Left renal pelvis (tissue), 4 donors: ENCODE results near the gene FNBP1. TPM values are rescaled to one million over a fixed set of nuclear protein-coding genes. Genes with fewer than 3 reads are reported as not detected.

ENCODE experiments used
- DNase-seq, 4 donors: peaks; one replicate each; pipeline ENCODE4 v3.0.0-alpha.2; 2013; ENCODE audit warnings: low read depth in 4 of 4, low spot score in 3 of 4
- polyA plus RNA-seq, 4 donors: library from polyadenylated mRNA; unstranded; fragments of 120-200 nt; gene quantifications; one replicate each; pipeline ENCODE4 v1.2.1, GENCODE V29; 2013; ENCODE audit not compliant: insufficient read length in 4 of 4

Gene FNBP1
- polyA plus RNA-seq, 4 donors: 44.4 to 53.8 (median 50.0) TPM

- DNase-seq: no peak
These were observed 203.5 kb downstream of the FNBP1 start for GRCh38 chr9:129839324-129840023.

- DNase-seq: no peak
These were observed 204.2 kb downstream of the FNBP1 start for GRCh38 chr9:129838707-129839259.

Other genes with a start within 250 kb of the FNBP1 start
- gene TOR1B, start 240.0 kb downstream of the FNBP1 start, polyA plus RNA-seq: 10 to 100 TPM; 19.3 to 21.5 (median 20.6) TPM
- 10 to 100 TPM; 41.9 to 44.0 (median 43.1) TPM for gene TOR1A, start 219.1 kb downstream of the FNBP1 start, polyA plus RNA-seq
- 10 to 100 TPM; 64.7 to 86.9 (median 73.8) TPM for gene C9orf78, start 207.9 kb downstream of the FNBP1 start, polyA plus RNA-seq
- 10 to 100 TPM; 14.8 to 28.0 (median 19.6) TPM for gene USP20, start 207.7 kb downstream of the FNBP1 start, polyA plus RNA-seq
- gene GPR107, start 10.7 kb upstream of the FNBP1 start, polyA plus RNA-seq: 10 to 100 TPM; 51.4 to 60.3 (median 54.0) TPM
- 10 to 100 TPM; 25.9 to 31.8 (median 27.2) TPM for gene NCS1, start 129.2 kb upstream of the FNBP1 start, polyA plus RNA-seq
- gene HMCN2, start 222.6 kb upstream of the FNBP1 start, polyA plus RNA-seq: 1 to 10 TPM in 2 of 4 donors, under 1 TPM in 2; 0.40 to 1.7 (median 1.1) TPM